Spleen (tissue), 7 donors: ENCODE data around the gene ATP5F1D.

Experiments
- CTCF ChIP-seq, 11 experiments: fragments of 200-600 bp in 7 of 11; fragments of 450-650 bp in 4 of 11; sonication (generic) in 4 of 11; IDR thresholded peaks in 8 of 11; conservative IDR thresholded peaks in 3 of 11; 1 replicate in 7 of 11; 2 replicates in 4 of 11; pipeline versions ENCODE4 v1.4.0 to v1.8.0; 2016 to 2021; ENCODE audit warnings: antibody characterized with exemption in 11 of 11, inconsistent platforms in 4 of 11, mild to moderate bottlenecking in 1 of 11
- POLR2AphosphoS5 ChIP-seq, 3 donors: sonication (generic); formaldehyde crosslinking; IDR thresholded peaks; one replicate each; pipeline ENCODE4 v1.5.1; 2017; ENCODE audit warnings: antibody characterized with exemption in 3 of 3
- donor health status: DM: no; HTN: no; CAD: no; lungs with moderate emphysema.
- donor health status: DM: no; HTN: no; CAD: no.
- donor health status: DM: no; HTN: no; CAD: no.

GRCh38 chr19:1240925-1241324, 626 bp upstream of the ATP5F1D start:
- TF ChIP-seq CTCF (IDR thresholded peaks at IDR 0.05 in 8 of 11, conservative IDR thresholded peaks at IDR 0.05 in 3 of 11) (no peak), POLR2AphosphoS5 (IDR thresholded peaks at IDR 0.05) (no peak)
